DND-41 (cell line): ENCODE data around the gene ZSWIM6.

Experiments
- CTCF ChIP-seq: IDR thresholded peaks from 2 replicates; pipeline ENCODE4 v1.5.1; 2012; ENCODE audit warnings: borderline replicate concordance, low read length, moderate library complexity, mild to moderate bottlenecking; ENCODE audit not compliant: poor library complexity, severe bottlenecking; ENCODE audit errors: extremely low read depth
- EZH2 ChIP-seq: IDR thresholded peaks from 3 replicates; pipeline ENCODE4 v1.6.1; 2012; ENCODE audit warnings: borderline replicate concordance, low read depth, mild to moderate bottlenecking, moderate library complexity, low read length, inconsistent platforms; ENCODE audit not compliant: severe bottlenecking

GRCh38 chr5:61417340-61417739 is 85.3 kb downstream of the ZSWIM6 start:
- no peak for TF ChIP-seq CTCF
- TF ChIP-seq EZH2: no peak
